GM12878 (cell line): Measurements from ENCODE around the gene ARL4D. TPM values are rescaled to one million over a fixed set of nuclear protein-coding genes. Genes with fewer than 3 reads are reported as not detected.

Experiments used
- ATF3 ChIP-seq: IDR thresholded peaks from 2 replicates; pipeline ENCODE4 v1.6.1; 2011; ENCODE audit warnings: low read depth, mild to moderate bottlenecking, low read length, moderate library complexity, borderline replicate concordance; ENCODE audit errors: extremely low read depth
- CHD2 ChIP-seq: IDR thresholded peaks from 2 replicates; pipeline ENCODE4 v1.6.1; 2011; ENCODE audit warnings: low read depth, low read length, improper control_type of control experiment, borderline replicate concordance
- EED ChIP-seq: sonication (generic); IDR thresholded peaks from 2 replicates; pipeline ENCODE4 v1.6.1; 2016; ENCODE audit warnings: antibody characterized with exemption, low read depth
- EZH2 ChIP-seq: IDR thresholded peaks from 2 replicates; pipeline ENCODE4 v1.6.1; 2012; ENCODE audit warnings: low read depth, mild to moderate bottlenecking, control low read depth, inconsistent platforms, low read length, borderline replicate concordance; ENCODE audit not compliant: control insufficient read depth
- FOS ChIP-seq: IDR thresholded peaks from 3 replicates; pipeline ENCODE4 v1.6.1; 2011; ENCODE audit warnings: borderline replicate concordance; ENCODE audit not compliant: insufficient read length; ENCODE audit errors: extremely low read depth
- FOXK2 ChIP-seq: fragments of 450-650 bp; IDR thresholded peaks from 2 replicates; pipeline ENCODE4 v1.6.1; 2017; ENCODE audit warnings: mild to moderate bottlenecking, moderate library complexity
- GATAD2B ChIP-seq: fragments of 450-650 bp; conservative IDR thresholded peaks from 2 replicates; pipeline ENCODE4 v1.6.1; 2017; ENCODE audit warnings: low read depth, mild to moderate bottlenecking, moderate library complexity
- HDAC6 ChIP-seq: fragments of 200-600 bp; sonication (generic); IDR thresholded peaks from one replicate; pipeline ENCODE4 v1.8.0; 2017; ENCODE audit warnings: antibody characterized with exemption; ENCODE audit not compliant: unreplicated experiment
- JUNB ChIP-seq: IDR thresholded peaks from 2 replicates; pipeline ENCODE4 v1.6.1; 2016; ENCODE audit warnings: antibody characterized with exemption, mild to moderate bottlenecking
- RAD21 ChIP-seq: IDR thresholded peaks from 2 replicates; pipeline ENCODE4 v1.6.1; 2011; ENCODE audit warnings: mild to moderate bottlenecking, low read depth, low read length, moderate library complexity; ENCODE audit not compliant: insufficient read depth
- RAD51 ChIP-seq: fragments of 450-650 bp; IDR thresholded peaks from 2 replicates; pipeline ENCODE4 v1.6.1; 2016; ENCODE audit warnings: moderate library complexity, mild to moderate bottlenecking, inconsistent platforms
- RCOR1 ChIP-seq: conservative IDR thresholded peaks from 2 replicates; pipeline ENCODE4 v1.6.1; 2012; ENCODE audit warnings: low read depth, low read length, improper control_type of control experiment
- STAT3 ChIP-seq: IDR thresholded peaks from 2 replicates; pipeline ENCODE4 v1.6.1; 2011; ENCODE audit warnings: low read depth, low read length, improper control_type of control experiment
- ZBED1 ChIP-seq: IDR thresholded peaks from 2 replicates; pipeline ENCODE4 v1.6.1; 2016; ENCODE audit warnings: borderline replicate concordance
- ZBTB11 ChIP-seq: fragments of 450-650 bp; formaldehyde crosslinking; IDR thresholded peaks from 2 replicates; pipeline ENCODE4 v1.5.0; 2022; ENCODE audit warnings: mild to moderate bottlenecking, missing genetic modification characterization
- ZNF217 ChIP-seq: fragments of 450-650 bp; IDR thresholded peaks from 2 replicates; pipeline ENCODE4 v1.6.1; 2017; ENCODE audit warnings: antibody characterized with exemption, mild to moderate bottlenecking
- polyA plus RNA-seq, 11 experiments: library from polyadenylated mRNA; depleted of rRNA in 4 of 11; unstranded in 6 of 11; stranded (reverse) in 5 of 11; fragments of >200 nt; fragmentation: Nextera tagmentation in 4 of 11; fragmentation: Illumina TruSeq in 1 of 11; extraction: Ambion mirVana in 4 of 11; extraction: Trizol in 1 of 11; gene quantifications; 1 replicate in 1 of 11; 2 replicates in 10 of 11; pipeline versions ENCODE4 v1.2.1 to v1.2.3, GENCODE V29; 2011 to 2016; ENCODE audit warnings: inconsistent platforms in 2 of 11, missing spikeins in 2 of 11, low read depth in 1 of 11
- total RNA-seq, 4 experiments: library from RNA; depleted of rRNA in 3 of 4; stranded (reverse); fragments of >200 nt in 3 of 4; fragmentation: Illumina TruSeq in 1 of 4; extraction: Trizol in 1 of 4; gene quantifications; 2 replicates each; pipeline versions ENCODE4 v1.2.1 to v1.2.3, GENCODE V29; 2013 to 2021
- TF ChIP-seq, protein P1 (sequence below): fragments of 150-350 bp; IDR thresholded peaks from 2 replicates; pipeline ENCODE4 v1.6.1; 2014; ENCODE audit warnings: mild to moderate bottlenecking, low read depth, low read length
- TF ChIP-seq, protein P2 (sequence below): fragments of 450-650 bp; IDR thresholded peaks from 2 replicates; pipeline ENCODE4 v1.6.1; 2016; ENCODE audit warnings: mild to moderate bottlenecking
- TF ChIP-seq, protein P3 (sequence below): IDR thresholded peaks from 2 replicates; pipeline ENCODE4 v1.6.1; 2012; ENCODE audit warnings: improper control_type of control experiment, low read depth, low read length; ENCODE audit not compliant: insufficient replicate concordance

Gene ARL4D
- total and polyA plus RNA-seq, 10 of the 15 experiments (the other 5 are each of a cell fraction or from before 2014, with no cell fraction given) = 0.10 to 1.5 (median 0.75) TPM

GRCh38 chr17:43372273-43372911, 26.4 kb upstream of the ARL4D start (continued):
- TF ChIP-seq ZBTB11 (CRISPR knock-in tag) (no peak), RCOR1 (no peak), CHD2 (no peak), EED (peak; percentile 93), JUNB (peak; percentile 54), GATAD2B (no peak; the same call in 1 of the 2 replicates), FOXK2 (no peak), ZBED1 (no peak), RAD51 (peak; percentile 47; the same call in 1 of the 2 replicates), RAD21 (no peak), EZH2 (no peak), HDAC6 (no peak), STAT3 (no peak), ATF3 (no peak), ZNF217 (no peak), FOS (no peak)
- TF ChIP-seq, protein P1, sequence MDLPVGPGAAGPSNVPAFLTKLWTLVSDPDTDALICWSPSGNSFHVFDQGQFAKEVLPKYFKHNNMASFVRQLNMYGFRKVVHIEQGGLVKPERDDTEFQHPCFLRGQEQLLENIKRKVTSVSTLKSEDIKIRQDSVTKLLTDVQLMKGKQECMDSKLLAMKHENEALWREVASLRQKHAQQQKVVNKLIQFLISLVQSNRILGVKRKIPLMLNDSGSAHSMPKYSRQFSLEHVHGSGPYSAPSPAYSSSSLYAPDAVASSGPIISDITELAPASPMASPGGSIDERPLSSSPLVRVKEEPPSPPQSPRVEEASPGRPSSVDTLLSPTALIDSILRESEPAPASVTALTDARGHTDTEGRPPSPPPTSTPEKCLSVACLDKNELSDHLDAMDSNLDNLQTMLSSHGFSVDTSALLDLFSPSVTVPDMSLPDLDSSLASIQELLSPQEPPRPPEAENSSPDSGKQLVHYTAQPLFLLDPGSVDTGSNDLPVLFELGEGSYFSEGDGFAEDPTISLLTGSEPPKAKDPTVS = no peak
- TF ChIP-seq, protein P2, sequence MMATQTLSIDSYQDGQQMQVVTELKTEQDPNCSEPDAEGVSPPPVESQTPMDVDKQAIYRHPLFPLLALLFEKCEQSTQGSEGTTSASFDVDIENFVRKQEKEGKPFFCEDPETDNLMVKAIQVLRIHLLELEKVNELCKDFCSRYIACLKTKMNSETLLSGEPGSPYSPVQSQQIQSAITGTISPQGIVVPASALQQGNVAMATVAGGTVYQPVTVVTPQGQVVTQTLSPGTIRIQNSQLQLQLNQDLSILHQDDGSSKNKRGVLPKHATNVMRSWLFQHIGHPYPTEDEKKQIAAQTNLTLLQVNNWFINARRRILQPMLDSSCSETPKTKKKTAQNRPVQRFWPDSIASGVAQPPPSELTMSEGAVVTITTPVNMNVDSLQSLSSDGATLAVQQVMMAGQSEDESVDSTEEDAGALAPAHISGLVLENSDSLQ = peak; percentile 68
- TF ChIP-seq, protein P3, sequence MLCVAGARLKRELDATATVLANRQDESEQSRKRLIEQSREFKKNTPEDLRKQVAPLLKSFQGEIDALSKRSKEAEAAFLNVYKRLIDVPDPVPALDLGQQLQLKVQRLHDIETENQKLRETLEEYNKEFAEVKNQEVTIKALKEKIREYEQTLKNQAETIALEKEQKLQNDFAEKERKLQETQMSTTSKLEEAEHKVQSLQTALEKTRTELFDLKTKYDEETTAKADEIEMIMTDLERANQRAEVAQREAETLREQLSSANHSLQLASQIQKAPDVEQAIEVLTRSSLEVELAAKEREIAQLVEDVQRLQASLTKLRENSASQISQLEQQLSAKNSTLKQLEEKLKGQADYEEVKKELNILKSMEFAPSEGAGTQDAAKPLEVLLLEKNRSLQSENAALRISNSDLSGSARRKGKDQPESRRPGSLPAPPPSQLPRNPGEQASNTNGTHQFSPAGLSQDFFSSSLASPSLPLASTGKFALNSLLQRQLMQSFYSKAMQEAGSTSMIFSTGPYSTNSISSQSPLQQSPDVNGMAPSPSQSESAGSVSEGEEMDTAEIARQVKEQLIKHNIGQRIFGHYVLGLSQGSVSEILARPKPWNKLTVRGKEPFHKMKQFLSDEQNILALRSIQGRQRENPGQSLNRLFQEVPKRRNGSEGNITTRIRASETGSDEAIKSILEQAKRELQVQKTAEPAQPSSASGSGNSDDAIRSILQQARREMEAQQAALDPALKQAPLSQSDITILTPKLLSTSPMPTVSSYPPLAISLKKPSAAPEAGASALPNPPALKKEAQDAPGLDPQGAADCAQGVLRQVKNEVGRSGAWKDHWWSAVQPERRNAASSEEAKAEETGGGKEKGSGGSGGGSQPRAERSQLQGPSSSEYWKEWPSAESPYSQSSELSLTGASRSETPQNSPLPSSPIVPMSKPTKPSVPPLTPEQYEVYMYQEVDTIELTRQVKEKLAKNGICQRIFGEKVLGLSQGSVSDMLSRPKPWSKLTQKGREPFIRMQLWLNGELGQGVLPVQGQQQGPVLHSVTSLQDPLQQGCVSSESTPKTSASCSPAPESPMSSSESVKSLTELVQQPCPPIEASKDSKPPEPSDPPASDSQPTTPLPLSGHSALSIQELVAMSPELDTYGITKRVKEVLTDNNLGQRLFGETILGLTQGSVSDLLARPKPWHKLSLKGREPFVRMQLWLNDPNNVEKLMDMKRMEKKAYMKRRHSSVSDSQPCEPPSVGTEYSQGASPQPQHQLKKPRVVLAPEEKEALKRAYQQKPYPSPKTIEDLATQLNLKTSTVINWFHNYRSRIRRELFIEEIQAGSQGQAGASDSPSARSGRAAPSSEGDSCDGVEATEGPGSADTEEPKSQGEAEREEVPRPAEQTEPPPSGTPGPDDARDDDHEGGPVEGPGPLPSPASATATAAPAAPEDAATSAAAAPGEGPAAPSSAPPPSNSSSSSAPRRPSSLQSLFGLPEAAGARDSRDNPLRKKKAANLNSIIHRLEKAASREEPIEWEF = no peak
